ENCODE data around the gene UBE2Q1. TPM values are rescaled to one million over a fixed set of nuclear protein-coding genes. Genes with fewer than 3 reads are reported as not detected.

UBE2Q1 gene
- total and polyA plus RNA-seq, 4 donors, result 8.2 to 22.0 (median 14.2) TPM

- no peak for DNase-seq (ENCODE audit: low spot score)
- Histone ChIP-seq H3K36me3 (ENCODE audit: control insufficient read depth in 4 of 4, insufficient read depth in 3 of 4, low read depth in 1 of 4, low read length in 3 of 4) (no peaks in the 10 kb centered on the region), H3K27me3 (ENCODE audit: control insufficient read depth in 4 of 4, insufficient read depth in 4 of 4, low read length in 3 of 4) (no peaks in the 10 kb centered on the region), H3K9me3 (ENCODE audit: control insufficient read depth in 4 of 4, low read length in 3 of 4) (no peaks in the 10 kb centered on the region), H3K4me3 (ENCODE audit: low read depth in 1 of 3, low read length in 3 of 3) (no peak overlapping the region), H3K9ac (ENCODE audit: low read depth in 1 of 2, low read length in 2 of 2) (no peak overlapping the region), H3K4me1 (ENCODE audit: control insufficient read depth in 4 of 4, insufficient read depth in 4 of 4, low read length in 3 of 4) (peaks cover 3 to 19% (median 8%) of the 10 kb centered on the region in 4 donors), H3K27ac (ENCODE audit: low read depth in 1 of 2, low read length in 2 of 2) (no peak overlapping the region)
- TF ChIP-seq GABPA (IDR thresholded peaks at IDR 0.05 in 1 of 2, conservative IDR thresholded peaks at IDR 0.05 in 1 of 2) (no peak), REST (IDR thresholded peaks at IDR 0.05) (no peak), ATF3 (IDR thresholded peaks at IDR 0.05) (no peak), FOXA1 (IDR thresholded peaks at IDR 0.05) (no peak), ZBTB33 (IDR thresholded peaks at IDR 0.05) (no peak), HNF4A (conservative IDR thresholded peaks at IDR 0.05) (no peak), RAD21 (IDR thresholded peaks at IDR 0.05) (no peak), SP1 (IDR thresholded peaks at IDR 0.05) (no peak), JUND (IDR thresholded peaks at IDR 0.05) (no peak), NR2F2 (IDR thresholded peaks at IDR 0.05) (no peak), RXRA (IDR thresholded peaks at IDR 0.05) (no peak), MAX (IDR thresholded peaks at IDR 0.05) (no peak), EGR1 (IDR thresholded peaks at IDR 0.05; ENCODE audit: low read depth in 2 of 2) (no peak), TAF1 (conservative IDR thresholded peaks at IDR 0.05) (no peak), CTCF (IDR thresholded peaks at IDR 0.05; ENCODE audit: low read depth, low read length, missing input control) (no peak)
Observed at GRCh38 chr1:154524881-154525280, 33.6 kb downstream of the UBE2Q1 start.

- TF ChIP-seq NR2F2 (IDR thresholded peaks at IDR 0.05), result no peak
- TF ChIP-seq EGR1 (IDR thresholded peaks at IDR 0.05; ENCODE audit: low read depth in 2 of 2), result no peak
- no peak for TF ChIP-seq GABPA (IDR thresholded peaks at IDR 0.05 in 1 of 2, conservative IDR thresholded peaks at IDR 0.05 in 1 of 2)
- no peak for TF ChIP-seq FOXA1 (IDR thresholded peaks at IDR 0.05)
- Histone ChIP-seq H3K36me3 (ENCODE audit: control insufficient read depth in 4 of 4, insufficient read depth in 3 of 4, low read depth in 1 of 4, low read length in 3 of 4) (no peaks in the 10 kb centered on the region), H3K4me1 (ENCODE audit: control insufficient read depth in 4 of 4, insufficient read depth in 4 of 4, low read length in 3 of 4) (peaks cover 3 to 21% (median 8%) of the 10 kb centered on the region in 4 donors), H3K9me3 (ENCODE audit: control insufficient read depth in 4 of 4, low read length in 3 of 4) (no peaks in the 10 kb centered on the region), H3K9ac (ENCODE audit: low read depth in 1 of 2, low read length in 2 of 2) (no peak overlapping the region), H3K27ac (ENCODE audit: low read depth in 1 of 2, low read length in 2 of 2) (no peak overlapping the region), H3K27me3 (ENCODE audit: control insufficient read depth in 4 of 4, insufficient read depth in 4 of 4, low read length in 3 of 4) (no peaks in the 10 kb centered on the region), H3K4me3 (ENCODE audit: low read depth in 1 of 3, low read length in 3 of 3) (no peak overlapping the region)
- WGBS, result 53% methylated on average over 3 of the region's 3 CpGs
- DNase-seq (ENCODE audit: low spot score), result no peak
Observed at GRCh38 chr1:154521695-154522094, 36.8 kb downstream of the UBE2Q1 start.
